Measurements from ENCODE around the gene RPRD1B. TPM values are rescaled to one million over a fixed set of nuclear protein-coding genes. Genes with fewer than 3 reads are reported as not detected.

RPRD1B gene
- total RNA-seq, 8 experiments from 2014 or later: 12.7 to 34.1 (median 21.0) TPM

DNA sequence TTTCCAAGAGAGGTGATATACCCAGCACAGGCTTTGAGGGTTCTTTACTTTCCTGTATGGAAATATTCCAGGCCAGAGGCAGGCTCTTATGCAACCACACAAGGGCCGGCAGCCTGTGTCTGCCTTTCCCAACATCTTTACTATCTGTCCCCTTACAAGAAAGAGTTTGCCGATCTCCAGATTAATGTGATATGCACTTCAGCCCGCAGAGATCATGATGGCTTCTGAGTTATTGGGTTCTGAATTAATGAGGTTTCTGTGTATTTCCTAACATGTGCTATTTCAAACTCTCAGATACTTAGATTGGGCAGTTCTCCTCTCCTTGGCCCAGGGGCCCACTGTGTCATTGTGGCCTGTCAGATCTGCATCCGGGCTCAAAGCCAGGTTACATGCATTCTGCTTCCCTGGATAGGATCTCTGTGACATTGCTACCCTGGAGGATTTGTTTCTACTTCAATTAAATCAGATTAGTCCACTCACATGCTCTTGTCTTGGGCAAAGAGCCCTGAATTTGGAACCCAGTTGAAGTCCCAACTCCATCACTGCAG is 75.0 kb downstream of the RPRD1B start:
- in situ Hi-C loops (cut with MboI; ENCODE audit: low pct_unique_long_range_greater_than_20kb in 2 of 9, low sequenced_read_pairs in 9 of 9, unreplicated experiment in 9 of 9): no loop called here
- H3K27ac ChIP-seq: no peak overlapping the region
- ATAC-seq (replicated peaks in 6 of 8): peak in 3 of 8 experiments; percentile 19 to 58 (median 40)

GRCh38 chr20:38108986-38109541 is 75.5 kb downstream of the RPRD1B start:
- no peak overlapping the region for H3K4me3 ChIP-seq
- no peak overlapping the region for H3K27ac ChIP-seq
- 75 to 100% (median 100%) methylated on average over 1 to 3 of the region's 3 CpGs; no CpG with 5 or more reads in 3 of the 10 experiments for WGBS, 10 experiments
- peaks cover 0 to 14% of the 10 kb centered on the region in 2 donors for H3K4me1 ChIP-seq (replicated peaks in 1 of 2)
- ATAC-seq (replicated peaks in 6 of 8): peak in 4 of 8 experiments; percentile 30 to 73 (median 59)
- in situ Hi-C loops (cut with MboI; ENCODE audit: low pct_unique_long_range_greater_than_20kb in 2 of 9, low sequenced_read_pairs in 9 of 9, unreplicated experiment in 9 of 9): no loop called here

More for the DNA sequence above, 75.0 kb downstream of the RPRD1B start:
- 17 to 100% (median 74%) methylated on average over 1 to 4 of the region's 4 CpGs; no CpG with 5 or more reads in 2 of the 10 experiments for WGBS, 10 experiments
- H3K4me3 ChIP-seq: no peak overlapping the region
- H3K4me1 ChIP-seq (replicated peaks in 1 of 2): peaks cover 0 to 15% of the 10 kb centered on the region in 2 donors

DNA sequence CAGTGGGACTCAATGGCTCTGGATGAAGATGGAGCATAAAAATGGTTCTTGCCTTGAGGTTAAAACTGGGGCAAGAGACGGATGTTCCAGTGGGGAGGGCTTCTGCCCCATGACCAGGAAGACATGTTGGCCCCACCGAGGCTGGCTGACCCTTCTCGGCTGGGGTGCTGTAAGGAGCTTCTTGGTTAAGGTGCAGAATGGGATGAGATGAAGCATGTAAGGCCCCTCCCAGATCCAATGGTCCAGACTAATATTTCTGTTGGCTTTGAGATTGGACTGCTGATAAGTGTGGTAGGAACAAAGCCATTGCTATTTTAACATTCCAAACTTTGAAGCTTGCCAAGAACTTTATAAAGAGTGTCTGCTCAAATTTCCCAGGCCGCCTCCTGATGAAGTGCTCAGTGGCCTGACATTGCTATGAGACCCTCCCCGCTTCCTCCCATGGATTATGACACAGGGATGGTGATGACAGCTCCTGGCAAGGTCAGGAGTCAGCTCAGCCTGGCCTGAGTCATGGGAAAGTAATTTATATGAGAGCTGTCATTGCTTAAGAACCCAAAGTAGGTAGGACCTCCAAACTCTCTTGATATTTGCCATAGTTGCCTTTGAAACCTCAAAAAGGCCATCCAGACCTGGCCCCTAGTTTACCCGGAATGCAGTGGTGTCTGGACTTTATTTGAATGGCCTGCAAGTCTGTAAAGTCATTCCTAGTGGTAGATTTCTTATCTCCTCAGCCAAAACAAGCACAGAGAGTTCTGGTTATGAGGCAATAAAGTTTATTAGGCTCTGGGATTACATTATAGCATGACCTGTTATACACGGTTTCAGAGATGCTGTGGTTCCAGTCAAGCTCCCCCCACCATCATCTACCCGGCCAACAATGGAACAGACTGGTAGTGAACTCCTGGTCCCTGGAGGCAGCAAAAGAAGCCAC is 76.3 kb downstream of the RPRD1B start:
- WGBS, 10 experiments: 5 to 88% (median 71%) methylated on average over 1 to 4 of the region's 8 CpGs; no CpG with 5 or more reads in 1 of the 10 experiments
- no peak overlapping the region for H3K4me3 ChIP-seq
- in situ Hi-C loops (cut with MboI; ENCODE audit: low pct_unique_long_range_greater_than_20kb in 2 of 9, low sequenced_read_pairs in 9 of 9, unreplicated experiment in 9 of 9): no loop called here
- peak in 5 of 8 experiments; percentile 32 to 70 (median 51) for ATAC-seq (replicated peaks in 6 of 8)
- no peak overlapping the region for H3K27ac ChIP-seq
- H3K4me1 ChIP-seq (replicated peaks in 1 of 2): peaks cover 0 to 7% of the 10 kb centered on the region in 2 donors

DNA sequence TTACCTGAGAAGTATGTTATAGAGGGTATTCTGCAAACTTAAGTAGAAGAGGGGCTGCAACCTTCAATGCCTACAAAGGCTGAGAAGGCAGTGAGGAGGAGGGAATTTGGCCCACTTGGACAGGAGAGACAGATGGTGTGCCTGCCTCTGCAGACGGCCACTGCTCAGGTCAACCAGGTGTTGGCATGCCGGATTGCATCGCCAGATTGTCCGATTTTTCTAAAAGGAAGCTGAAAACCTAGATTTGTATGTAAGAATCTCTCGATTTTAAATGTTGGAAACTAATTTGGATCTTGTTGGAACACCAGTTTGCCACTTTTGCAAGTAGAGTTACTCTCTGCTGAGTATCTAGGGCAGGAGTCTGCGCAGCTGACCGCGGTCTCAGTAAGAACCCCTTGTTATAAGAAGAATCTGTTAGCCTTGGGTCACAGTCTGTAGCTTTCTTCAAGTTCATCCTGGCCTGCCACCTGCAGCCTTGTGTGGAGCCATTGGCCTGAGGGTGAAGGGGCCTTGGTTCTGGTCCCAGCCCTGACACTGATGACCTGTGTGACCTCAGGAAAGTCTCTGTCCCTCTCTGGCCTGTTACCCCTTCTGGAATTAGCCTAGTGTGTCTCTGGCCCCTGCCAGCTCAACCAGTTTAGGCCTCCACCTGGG is 77.1 kb downstream of the RPRD1B start:
- WGBS, 10 experiments: 57 to 100% (median 91%) methylated on average over 1 to 8 of the region's 8 CpGs; no CpG with 5 or more reads in 3 of the 10 experiments
- H3K27ac ChIP-seq: no peak overlapping the region
- peaks cover 0 to 7% of the 10 kb centered on the region in 2 donors for H3K4me1 ChIP-seq (replicated peaks in 1 of 2)
- no peak overlapping the region for H3K4me3 ChIP-seq
- in situ Hi-C loops (cut with MboI; ENCODE audit: low pct_unique_long_range_greater_than_20kb in 2 of 9, low sequenced_read_pairs in 9 of 9, unreplicated experiment in 9 of 9): no loop called here
- no peak for ATAC-seq (replicated peaks in 6 of 8)

DNA sequence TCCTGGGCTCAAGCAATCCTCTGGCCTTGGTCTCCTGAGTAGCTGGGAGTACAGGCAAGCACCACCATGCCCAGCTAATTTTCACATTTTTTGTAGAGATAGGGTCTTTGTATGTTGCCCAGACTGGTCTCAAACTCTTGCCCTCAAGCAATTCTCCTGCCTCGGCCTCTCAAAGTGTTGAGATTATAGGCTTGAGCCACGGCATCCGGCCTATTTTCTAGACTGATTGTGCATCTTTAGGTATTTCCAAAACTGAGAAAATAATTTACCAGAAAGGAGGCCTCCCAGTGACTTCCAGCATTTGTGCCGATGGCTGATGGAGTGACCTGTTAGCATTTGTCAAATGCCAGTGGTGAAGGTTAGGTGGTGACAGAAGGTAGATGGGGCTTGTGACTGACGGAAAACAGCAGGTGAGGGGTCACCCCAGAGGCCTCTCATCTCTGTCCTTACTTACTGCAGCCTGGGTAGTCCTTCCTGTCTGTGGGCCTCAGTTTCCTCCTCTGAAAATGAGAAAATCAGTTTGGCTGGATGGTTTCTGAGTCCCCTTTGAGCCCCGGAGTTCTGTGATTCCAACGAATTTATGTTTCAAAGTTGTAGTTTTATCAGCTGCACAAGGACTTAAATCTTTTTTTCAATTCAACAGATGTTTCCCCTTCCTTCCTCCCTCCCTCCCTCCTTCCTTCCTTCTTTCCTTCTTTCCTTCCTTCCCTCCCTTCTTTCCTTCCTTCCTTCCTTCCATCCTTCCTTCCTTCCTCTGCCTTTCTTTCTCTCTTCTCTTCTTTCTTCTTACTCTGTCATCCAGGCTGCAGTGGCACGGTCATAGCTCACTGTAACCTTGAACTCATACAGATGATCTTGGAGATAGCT is 78.1 kb downstream of the RPRD1B start:
- no peak overlapping the region for H3K4me3 ChIP-seq
- no peak for ATAC-seq (replicated peaks in 6 of 8)
- H3K27ac ChIP-seq: no peak overlapping the region
- 50 to 100% (median 82%) methylated on average over 1 to 7 of the region's 8 CpGs for WGBS, 10 experiments
- in situ Hi-C loops (cut with MboI; ENCODE audit: low pct_unique_long_range_greater_than_20kb in 2 of 9, low sequenced_read_pairs in 9 of 9, unreplicated experiment in 9 of 9): no loop called here
- peaks cover 0 to 7% of the 10 kb centered on the region in 2 donors for H3K4me1 ChIP-seq (replicated peaks in 1 of 2)

DNA sequence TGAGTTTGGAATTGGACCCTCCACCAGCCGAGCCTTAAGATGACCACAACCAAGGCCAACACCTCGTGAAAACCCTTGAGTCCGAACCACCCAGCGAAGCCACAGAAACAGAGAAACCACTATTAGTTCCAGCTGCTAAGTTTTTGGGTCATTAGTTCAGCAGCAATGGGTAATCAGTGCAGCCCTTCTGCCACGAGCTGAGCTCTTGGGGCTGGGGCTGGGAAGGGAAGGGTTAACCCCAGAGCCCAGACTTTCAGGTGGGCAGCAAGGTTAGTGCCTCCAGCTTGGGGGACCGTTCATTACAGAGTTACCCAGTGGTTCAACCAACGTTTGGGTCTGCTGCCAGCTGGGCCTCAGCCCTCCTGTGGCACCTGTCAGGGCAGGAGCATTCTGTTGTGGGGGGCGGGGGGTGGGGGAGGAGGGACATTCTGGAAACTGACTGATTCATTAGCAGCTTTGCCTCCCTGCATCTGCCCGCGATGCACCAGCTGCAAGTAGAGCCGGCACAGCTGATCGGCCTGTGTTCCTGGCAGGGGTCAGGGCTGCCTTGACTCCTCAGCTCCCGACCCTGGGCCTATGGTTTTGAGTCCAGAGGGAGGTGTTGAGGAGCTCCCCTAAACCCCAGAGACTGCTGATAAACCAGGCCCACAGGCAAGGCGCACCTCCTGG is 78.8 kb downstream of the RPRD1B start:
- H3K4me1 ChIP-seq (replicated peaks in 1 of 2): peaks cover 0 to 7% of the 10 kb centered on the region in 2 donors
- WGBS, 10 experiments: 44 to 100% (median 81%) methylated on average over 1 to 8 of the region's 14 CpGs; no CpG with 5 or more reads in 3 of the 10 experiments
- H3K4me3 ChIP-seq: no peak overlapping the region
- ATAC-seq (replicated peaks in 6 of 8): no peak
- H3K27ac ChIP-seq: no peak overlapping the region
- in situ Hi-C loops (cut with MboI; ENCODE audit: low pct_unique_long_range_greater_than_20kb in 2 of 9, low sequenced_read_pairs in 9 of 9, unreplicated experiment in 9 of 9): no loop called here

- no peak overlapping the region for H3K27ac ChIP-seq
- ATAC-seq (replicated peaks in 6 of 8): no peak
- H3K4me3 ChIP-seq: no peak overlapping the region
- 90 to 100% (median 96%) methylated on average over 1 to 7 of the region's 8 CpGs; no CpG with 5 or more reads in 5 of the 10 experiments for WGBS, 10 experiments
- H3K4me1 ChIP-seq (replicated peaks in 1 of 2): peaks cover 0 to 7% of the 10 kb centered on the region in 2 donors
- in situ Hi-C loops (cut with MboI; ENCODE audit: low pct_unique_long_range_greater_than_20kb in 2 of 9, low sequenced_read_pairs in 9 of 9, unreplicated experiment in 9 of 9): no loop called here
These were observed 79.4 kb downstream of the RPRD1B start for GRCh38 chr20:38112930-38113294.

DNA sequence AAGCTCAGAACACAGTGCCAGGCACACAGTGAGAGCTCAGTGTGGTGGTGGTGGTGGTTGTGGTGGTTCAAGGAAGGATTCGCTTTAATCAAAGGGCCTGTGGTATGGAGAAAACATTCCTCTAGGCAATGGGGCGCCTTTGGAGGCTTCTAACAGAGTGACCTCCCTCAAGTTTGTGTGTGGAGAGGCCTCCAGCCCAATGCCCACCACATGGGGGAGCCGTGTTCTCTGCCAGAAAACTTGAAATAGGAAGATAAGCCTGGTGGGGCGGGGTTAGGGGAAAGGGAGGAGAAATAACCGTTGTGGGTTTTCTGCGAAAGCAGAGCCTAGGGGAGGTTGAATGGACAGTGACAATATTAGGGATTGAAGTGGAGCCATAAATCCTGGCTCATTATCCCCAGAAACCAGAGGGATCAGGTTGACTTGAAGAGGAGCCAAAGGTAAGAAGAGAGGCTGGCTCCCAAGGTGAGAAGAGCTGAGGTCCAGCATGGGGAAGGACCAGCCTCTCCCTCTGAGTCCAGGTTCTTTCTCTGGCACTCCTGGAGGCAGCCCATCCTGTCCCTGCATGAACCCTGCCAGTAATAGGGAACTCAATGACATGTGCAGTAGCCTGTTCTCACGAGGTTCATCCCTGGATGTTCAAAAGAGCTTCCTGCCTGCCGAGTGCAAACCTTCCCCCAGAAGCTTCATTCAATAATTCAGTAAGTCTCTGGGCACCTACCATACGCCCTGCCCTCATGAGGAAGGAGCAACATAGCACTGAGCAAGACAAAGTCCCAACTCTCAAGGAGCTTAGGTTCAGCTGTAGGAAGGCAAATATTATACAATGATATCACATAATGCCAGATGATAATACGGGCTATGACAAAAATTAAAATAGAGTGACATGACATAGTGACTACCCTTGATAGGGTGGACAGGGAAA is 80.1 kb downstream of the RPRD1B start:
- in situ Hi-C loops (cut with MboI; ENCODE audit: low pct_unique_long_range_greater_than_20kb in 2 of 9, low sequenced_read_pairs in 9 of 9, unreplicated experiment in 9 of 9): no loop called here
- no peak overlapping the region for H3K27ac ChIP-seq
- 29 to 82% (median 60%) methylated on average over 1 to 8 of the region's 10 CpGs; no CpG with 5 or more reads in 1 of the 10 experiments for WGBS, 10 experiments
- H3K4me1 ChIP-seq (replicated peaks in 1 of 2): peaks cover 0 to 7% of the 10 kb centered on the region in 2 donors
- ATAC-seq (replicated peaks in 6 of 8): peak in 1 of 8 experiments; percentile 67
- H3K4me3 ChIP-seq: no peak overlapping the region

DNA sequence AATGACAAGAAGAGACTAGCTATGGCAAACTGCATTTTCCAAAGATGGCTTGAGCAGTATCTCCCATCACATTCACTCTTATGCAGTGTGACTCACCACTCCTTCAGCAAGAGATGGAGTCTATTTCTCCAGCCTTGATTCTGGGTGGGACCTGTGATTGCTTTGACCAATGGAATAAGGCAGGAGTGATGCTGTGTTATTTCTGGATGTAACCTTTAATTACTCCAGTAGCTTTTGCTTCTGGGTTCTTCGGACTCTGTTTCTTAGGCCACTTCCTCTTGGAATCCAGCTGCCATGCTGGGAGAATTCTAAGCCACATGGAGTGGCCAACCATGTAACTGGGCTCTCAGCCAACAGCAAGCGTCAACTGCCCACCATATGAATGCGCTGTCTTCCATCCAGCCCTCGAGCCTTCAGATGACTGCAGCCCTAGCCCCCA is 80.8 kb downstream of the RPRD1B start:
- Histone ChIP-seq H3K4me3 (no peak overlapping the region), H3K4me1 (replicated peaks in 1 of 2) (peaks cover 0 to 2% of the 10 kb centered on the region in 2 donors), H3K27ac (no peak overlapping the region)
- in situ Hi-C loops (cut with MboI; ENCODE audit: low pct_unique_long_range_greater_than_20kb in 2 of 9, low sequenced_read_pairs in 9 of 9, unreplicated experiment in 9 of 9): no loop called here
- WGBS, 10 experiments: 83 to 100% (median 100%) methylated on average over 1 to 2 of the region's 4 CpGs; no CpG with 5 or more reads in 5 of the 10 experiments
- ATAC-seq (replicated peaks in 6 of 8): peak in 5 of 8 experiments; percentile 29 to 96 (median 65)

DNA sequence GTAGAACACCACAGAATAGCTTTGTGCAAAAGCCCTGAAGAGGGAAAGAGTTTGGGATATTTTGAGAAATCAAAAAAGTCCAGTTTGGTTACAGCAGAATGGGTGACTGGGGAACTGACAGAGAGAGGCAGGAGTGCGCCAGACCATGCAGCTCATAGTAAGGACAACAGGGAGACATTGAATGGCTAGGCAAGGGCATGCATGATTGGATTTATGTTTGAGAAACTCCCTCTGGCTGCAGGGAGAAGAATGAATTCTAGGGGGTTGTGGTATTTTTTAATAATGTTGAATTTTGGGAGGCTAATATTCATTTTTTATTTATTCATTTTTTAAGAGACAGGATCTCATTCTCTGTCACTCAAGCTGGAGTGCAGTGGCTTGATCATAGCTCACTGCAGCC is 81.7 kb downstream of the RPRD1B start:
- 100% methylated on average over 1 of the region's 1 CpG; no CpG with 5 or more reads in 8 of the 10 experiments for WGBS, 10 experiments
- Histone ChIP-seq H3K4me1 (replicated peaks in 1 of 2) (no peaks in the 10 kb centered on the region), H3K4me3 (no peak overlapping the region), H3K27ac (no peak overlapping the region)
- in situ Hi-C loops (cut with MboI; ENCODE audit: low pct_unique_long_range_greater_than_20kb in 2 of 9, low sequenced_read_pairs in 9 of 9, unreplicated experiment in 9 of 9): no loop called here
- no peak for ATAC-seq (replicated peaks in 6 of 8)

DNA sequence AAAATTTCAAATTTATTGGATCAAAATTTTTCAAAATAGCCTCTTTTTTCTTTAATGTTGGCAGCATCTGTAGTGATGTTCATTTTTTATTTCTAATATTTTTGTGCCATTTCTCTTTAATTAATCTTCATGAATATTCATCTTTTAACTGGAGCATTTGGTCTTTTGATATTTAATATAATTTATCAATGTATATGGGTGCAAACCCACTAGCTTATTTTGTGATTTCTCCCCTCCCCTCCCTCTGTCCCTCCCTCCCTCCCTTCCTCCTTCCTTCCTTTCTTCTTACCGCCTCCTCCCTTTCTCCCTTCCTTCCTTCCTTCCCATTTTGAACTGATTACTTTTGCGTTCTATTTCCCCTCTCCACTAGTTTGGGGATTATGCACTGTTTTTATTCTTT is 82.3 kb downstream of the RPRD1B start:
- in situ Hi-C loops (cut with MboI; ENCODE audit: low pct_unique_long_range_greater_than_20kb in 2 of 9, low sequenced_read_pairs in 9 of 9, unreplicated experiment in 9 of 9): no loop called here
- H3K27ac ChIP-seq: no peak overlapping the region
- H3K4me1 ChIP-seq (replicated peaks in 1 of 2): no peaks in the 10 kb centered on the region
- H3K4me3 ChIP-seq: no peak overlapping the region
- ATAC-seq (replicated peaks in 6 of 8): no peak
- WGBS, 10 experiments: 70 to 100% (median 86%) methylated on average over 1 to 2 of the region's 2 CpGs; no CpG with 5 or more reads in 3 of the 10 experiments
